ENCODE data around the gene PLAAT5.

DNA sequence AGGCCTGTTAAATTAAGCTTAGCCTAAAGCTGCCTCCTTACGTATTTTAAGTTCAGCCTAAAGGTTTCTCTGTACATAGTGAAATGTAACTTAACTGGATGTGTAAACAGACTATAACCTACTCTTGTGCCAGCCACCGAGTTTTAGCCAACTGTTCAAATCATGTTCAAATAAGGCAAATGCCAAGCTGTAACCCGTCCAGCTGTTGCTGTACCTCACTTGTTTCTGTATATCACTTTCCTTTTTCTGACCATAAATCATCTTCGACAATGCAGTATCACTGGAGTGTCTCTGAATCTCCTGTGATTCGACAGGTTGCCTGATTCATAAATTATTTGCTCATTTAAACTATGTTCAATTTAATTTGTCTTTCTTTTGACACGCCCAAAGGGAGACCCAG lies 4.0 kb upstream of the PLAAT5 start:
- TF ChIP-seq, protein P1, sequence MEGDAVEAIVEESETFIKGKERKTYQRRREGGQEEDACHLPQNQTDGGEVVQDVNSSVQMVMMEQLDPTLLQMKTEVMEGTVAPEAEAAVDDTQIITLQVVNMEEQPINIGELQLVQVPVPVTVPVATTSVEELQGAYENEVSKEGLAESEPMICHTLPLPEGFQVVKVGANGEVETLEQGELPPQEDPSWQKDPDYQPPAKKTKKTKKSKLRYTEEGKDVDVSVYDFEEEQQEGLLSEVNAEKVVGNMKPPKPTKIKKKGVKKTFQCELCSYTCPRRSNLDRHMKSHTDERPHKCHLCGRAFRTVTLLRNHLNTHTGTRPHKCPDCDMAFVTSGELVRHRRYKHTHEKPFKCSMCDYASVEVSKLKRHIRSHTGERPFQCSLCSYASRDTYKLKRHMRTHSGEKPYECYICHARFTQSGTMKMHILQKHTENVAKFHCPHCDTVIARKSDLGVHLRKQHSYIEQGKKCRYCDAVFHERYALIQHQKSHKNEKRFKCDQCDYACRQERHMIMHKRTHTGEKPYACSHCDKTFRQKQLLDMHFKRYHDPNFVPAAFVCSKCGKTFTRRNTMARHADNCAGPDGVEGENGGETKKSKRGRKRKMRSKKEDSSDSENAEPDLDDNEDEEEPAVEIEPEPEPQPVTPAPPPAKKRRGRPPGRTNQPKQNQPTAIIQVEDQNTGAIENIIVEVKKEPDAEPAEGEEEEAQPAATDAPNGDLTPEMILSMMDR (IDR thresholded peaks at IDR 0.05) = no peak
- TF ChIP-seq ZFX (IDR thresholded peaks at IDR 0.05; ENCODE audit: borderline replicate concordance) = no peak

Data from 22Rv1 (cell line).